ENCODE measurements around the gene KY.

- TF ChIP-seq CTCF (IDR thresholded peaks at IDR 0.05) (no peak), POLR2A (IDR thresholded peaks at IDR 0.05) (no peak)
These were observed 21.9 kb downstream of the KY start for GRCh38 chr3:134628884-134629283.
